HG03108 (cell line): ENCODE results near the gene PCDHB12.

Source experiments
- ATAC-seq: cut with Tn5 transposase; IDR thresholded peaks from one replicate; pipeline ENCODE4 v1.9.1; 2021; ENCODE audit warnings: moderate library complexity; ENCODE audit not compliant: unreplicated experiment

Gene PCDHB12

GRCh38 chr5:141260458-141261237, 52.1 kb downstream of the PCDHB12 start:
- no peak for ATAC-seq

- ATAC-seq: no peak
Measured at GRCh38 chr5:141261238-141261546, 52.7 kb downstream of the PCDHB12 start.
